HG03095 (cell line): ENCODE measurements around the gene KANSL1.

Experiments
- ATAC-seq: cut with Tn5 transposase; IDR thresholded peaks from one replicate; pipeline ENCODE4 v1.9.1; 2021; ENCODE audit warnings: moderate library complexity; ENCODE audit not compliant: unreplicated experiment

KANSL1 gene

GRCh38 chr17:46167826-46168569 lies 25.2 kb downstream of the KANSL1 start:
- no peak for ATAC-seq

- ATAC-seq = no peak
Observed at GRCh38 chr17:46167267-46167666, 26.0 kb downstream of the KANSL1 start.

- no peak for ATAC-seq
Observed at GRCh38 chr17:46166692-46167249, 26.5 kb downstream of the KANSL1 start.

- no peak for ATAC-seq
Observed at GRCh38 chr17:46163929-46164594, 29.2 kb downstream of the KANSL1 start.

GRCh38 chr17:46163316-46163715 lies 29.9 kb downstream of the KANSL1 start:
- no peak for ATAC-seq

- ATAC-seq = no peak
Observed at GRCh38 chr17:46162866-46163265, 30.4 kb downstream of the KANSL1 start.

- no peak for ATAC-seq
Observed at GRCh38 chr17:46160169-46160568, 33.1 kb downstream of the KANSL1 start.

GRCh38 chr17:46159686-46160085 lies 33.5 kb downstream of the KANSL1 start:
- no peak for ATAC-seq

- no peak for ATAC-seq
Observed at GRCh38 chr17:46158323-46159296, 34.6 kb downstream of the KANSL1 start.

GRCh38 chr17:46157443-46158062 lies 35.7 kb downstream of the KANSL1 start:
- no peak for ATAC-seq

GRCh38 chr17:46154151-46154816 lies 38.9 kb downstream of the KANSL1 start:
- ATAC-seq = no peak

GRCh38 chr17:46152423-46152822 lies 40.8 kb downstream of the KANSL1 start:
- no peak for ATAC-seq

- ATAC-seq = no peak
Observed at GRCh38 chr17:46151762-46152161, 41.5 kb downstream of the KANSL1 start.

- no peak for ATAC-seq
Observed at GRCh38 chr17:46150216-46150963, 42.8 kb downstream of the KANSL1 start.

- no peak for ATAC-seq
Observed at GRCh38 chr17:46148247-46148646, 45.0 kb downstream of the KANSL1 start.

GRCh38 chr17:46147296-46147695 lies 45.9 kb downstream of the KANSL1 start:
- no peak for ATAC-seq

- no peak for ATAC-seq
Observed at GRCh38 chr17:46144246-46144645, 49.0 kb downstream of the KANSL1 start.

- ATAC-seq = no peak
Observed at GRCh38 chr17:46143827-46144236, 49.4 kb downstream of the KANSL1 start.

GRCh38 chr17:46141645-46142044 lies 51.6 kb downstream of the KANSL1 start:
- no peak for ATAC-seq
